HG03139 (cell line): Measurements from ENCODE around the gene TRIM65.
"Not testable (repeated sequence)": the region's sequence is repeated elsewhere in the genome, so short reads cannot be mapped to it uniquely, and the experiment has no call there.

Experiments
- ATAC-seq: cut with Tn5 transposase; IDR thresholded peaks from one replicate; pipeline ENCODE4 v1.9.1; 2021; ENCODE audit not compliant: unreplicated experiment

TRIM65 gene

GRCh38 chr17:75897160-75898019 lies 639 bp upstream of the TRIM65 start:
- no peak for ATAC-seq

- ATAC-seq, result no peak
Measured at GRCh38 chr17:75895370-75896155, 1.2 kb downstream of the TRIM65 start.

- no peak for ATAC-seq
Measured at GRCh38 chr17:75894049-75894733, 2.6 kb downstream of the TRIM65 start.

- no peak for ATAC-seq
Measured at GRCh38 chr17:75893305-75894048, 3.3 kb downstream of the TRIM65 start.

- ATAC-seq, result no peak
Measured at GRCh38 chr17:75892556-75893224, 4.1 kb downstream of the TRIM65 start.

DNA sequence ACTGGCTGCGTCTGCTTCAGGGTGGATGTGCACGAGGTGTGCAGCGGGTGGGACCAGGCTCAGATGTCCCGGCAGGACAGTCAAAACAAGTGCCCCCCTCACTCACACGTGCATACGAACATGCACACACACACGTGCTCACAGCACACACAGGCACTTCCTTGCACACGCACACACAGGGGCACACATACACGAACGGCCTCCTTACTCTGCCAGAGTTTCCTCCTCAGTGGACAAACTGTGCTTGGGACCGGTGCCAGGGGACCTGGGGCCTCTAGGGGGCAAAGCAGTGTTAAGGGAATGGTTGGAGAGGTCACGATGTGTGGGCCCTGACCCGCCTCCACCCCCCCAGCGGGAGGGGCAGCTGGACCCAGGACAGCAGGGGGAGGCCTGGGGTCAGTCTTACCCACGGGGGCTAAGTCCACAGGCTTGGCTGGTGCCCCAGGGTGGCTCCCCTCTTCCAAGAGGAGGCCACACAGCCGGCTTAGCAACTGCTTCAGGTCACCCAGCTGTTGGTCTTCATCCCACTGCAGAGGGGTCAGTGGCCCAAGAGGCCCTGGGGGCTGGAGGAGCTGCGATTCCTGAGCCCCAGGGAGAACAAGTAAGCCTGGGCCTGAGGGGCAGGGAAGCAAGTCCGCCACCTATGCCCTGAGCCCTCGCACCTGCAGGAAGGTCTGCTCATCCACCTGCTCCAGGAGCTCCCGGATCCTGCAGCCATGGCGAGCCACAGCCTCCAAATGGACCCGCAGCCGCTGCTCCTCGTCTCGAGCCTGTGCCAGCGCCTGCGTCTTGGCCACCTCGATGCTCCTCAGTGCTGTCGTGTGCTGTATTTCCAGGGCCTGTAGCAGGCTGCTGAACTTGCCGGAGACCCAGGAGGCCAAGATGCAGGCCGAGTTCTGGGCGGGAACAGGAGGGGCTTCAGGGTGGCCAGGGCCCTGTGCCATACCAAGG lies 4.9 kb downstream of the TRIM65 start:
- ATAC-seq, result no peak

- no peak for ATAC-seq
Measured at GRCh38 chr17:75891022-75891604, 5.6 kb downstream of the TRIM65 start.

- ATAC-seq, result no peak
Measured at GRCh38 chr17:75889454-75889853, 7.3 kb downstream of the TRIM65 start.

- no peak for ATAC-seq
Measured at GRCh38 chr17:75888484-75888883, 8.3 kb downstream of the TRIM65 start.

GRCh38 chr17:75885860-75886259 lies 10.9 kb downstream of the TRIM65 start:
- not testable (repeated sequence) for ATAC-seq

- no peak for ATAC-seq
Measured at GRCh38 chr17:75885431-75885830, 11.3 kb downstream of the TRIM65 start.

DNA sequence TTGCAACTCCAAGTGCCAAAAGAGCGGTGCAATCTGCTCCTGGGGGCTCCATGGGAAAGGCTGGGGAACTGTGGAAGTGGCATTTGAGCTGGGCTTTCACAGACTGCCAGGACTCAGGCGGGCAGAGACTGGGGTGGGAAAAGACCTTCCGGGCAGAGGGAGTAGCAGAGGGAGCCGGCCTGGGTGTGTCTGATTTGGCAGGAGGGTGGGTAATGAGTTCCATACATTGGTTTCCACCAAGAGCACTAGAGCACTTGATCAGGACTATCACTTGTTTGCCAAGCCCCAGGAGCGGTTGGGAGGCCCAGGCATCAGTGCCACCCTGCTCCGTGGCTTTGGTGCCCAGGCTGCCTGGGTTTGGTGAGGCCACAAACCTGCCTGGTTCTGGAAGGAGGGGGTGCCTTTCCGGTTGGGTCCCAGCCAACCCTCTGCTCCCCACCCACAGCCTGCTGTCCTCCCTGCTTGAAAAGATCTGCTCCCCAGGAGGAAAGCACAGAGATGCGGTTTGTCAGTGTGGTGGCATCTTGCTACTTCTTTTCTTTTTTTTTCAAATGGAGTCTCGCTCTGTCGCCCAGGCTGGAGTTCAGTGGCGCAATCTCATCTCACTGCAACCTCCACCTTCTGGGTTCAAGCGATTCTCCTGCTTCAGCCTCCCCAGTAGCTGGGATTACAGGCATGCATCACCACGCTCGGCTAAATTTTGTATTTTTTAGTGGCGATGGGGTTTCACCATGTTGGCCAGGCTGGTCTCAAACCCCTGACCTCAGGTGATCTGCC lies 14.9 kb downstream of the TRIM65 start:
- ATAC-seq, result no peak

- no peak for ATAC-seq
Measured at GRCh38 chr17:75880266-75880665, 16.5 kb downstream of the TRIM65 start.

DNA sequence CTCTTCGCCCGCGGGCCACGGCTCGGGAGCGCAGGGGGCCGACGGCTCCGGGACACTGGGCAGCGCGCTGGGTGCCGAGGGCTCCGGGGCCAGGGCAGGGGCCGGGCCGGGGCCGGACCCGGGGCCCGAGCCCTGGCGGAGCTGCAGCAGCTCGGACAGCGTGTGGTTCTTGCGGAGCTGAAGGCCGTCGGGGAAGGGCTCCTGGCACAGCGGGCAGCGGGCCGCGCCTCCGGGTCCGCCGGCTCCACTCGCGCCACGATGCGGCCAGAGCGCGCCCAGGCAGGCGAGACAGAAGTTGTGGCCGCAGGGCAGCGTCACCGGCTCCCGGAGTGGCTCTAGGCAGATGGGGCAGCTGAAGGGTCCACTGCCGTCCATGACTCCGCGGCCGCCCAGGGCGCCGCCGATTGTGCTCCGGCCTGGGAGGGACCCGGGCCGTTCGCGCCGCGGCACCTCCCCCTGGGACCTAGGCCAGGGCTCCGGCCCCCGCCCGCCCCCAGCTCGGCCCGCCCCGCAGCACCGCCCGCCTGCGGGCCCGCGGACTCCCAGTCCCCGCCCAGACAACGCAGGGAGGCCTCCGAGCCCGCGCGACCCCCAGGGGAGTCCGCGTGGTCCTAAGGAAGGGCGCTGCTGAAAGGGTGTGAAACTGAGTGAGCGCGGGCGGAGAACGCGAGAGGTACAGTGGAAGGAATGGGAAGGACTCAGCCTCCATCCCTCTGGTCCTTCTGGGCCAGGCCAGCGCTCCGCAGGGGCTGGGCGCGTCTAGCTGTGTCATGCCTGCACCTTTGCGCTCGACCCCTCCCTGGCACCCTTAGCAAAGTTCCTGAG lies 18.4 kb downstream of the TRIM65 start, which contains the start of gene TRIM47:
Gene TRIM47, minus strand, starts transcription at position 408 of the 825 bp plus-strand sequence. Its CDS starts 33 bp downstream, at position 375.
- ATAC-seq, result peak; percentile 11

DNA sequence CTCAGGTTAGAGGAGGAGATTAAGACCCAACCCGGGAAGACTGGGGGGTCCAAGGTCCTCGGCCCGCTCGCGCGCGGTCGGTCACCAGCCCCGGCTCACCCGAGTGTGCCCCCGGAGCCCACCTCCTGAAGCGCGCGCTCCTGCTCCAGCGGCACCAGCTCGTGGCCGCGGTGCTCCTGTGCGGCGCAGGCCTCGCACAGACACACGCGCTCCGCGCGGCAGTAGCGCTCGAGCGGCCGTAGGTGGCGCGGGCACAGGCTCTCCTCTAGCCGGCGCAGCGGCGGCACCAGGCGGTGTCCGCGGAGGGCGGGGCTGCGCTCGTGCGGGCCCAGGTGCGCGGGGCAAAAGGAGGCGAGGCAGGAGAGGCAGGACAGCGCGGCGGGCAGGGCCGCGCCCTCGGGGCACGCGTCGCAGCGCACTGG lies 19.0 kb downstream of the TRIM65 start:
- ATAC-seq, result peak; percentile 45

GRCh38 chr17:75876938-75877751 lies 19.6 kb downstream of the TRIM65 start:
- no peak for ATAC-seq
